ENCODE data around the gene PANX2. TPM values are rescaled to one million over a fixed set of nuclear protein-coding genes. Genes with fewer than 3 reads are reported as not detected.
A peak's percentile ranks its signal among the peaks of the same experiment; 100 is the strongest.

Gene PANX2
- total RNA-seq, 1 experiment from 2014 or later, result 0.77 TPM

GRCh38 chr22:50148991-50149721, 21.4 kb upstream of the PANX2 start:
- no TSS peak for BruUV-seq (replicated peaks)
- intact Hi-C loops (cut with micrococcal nuclease), result loop anchor here (1.0 to 10.0 kb wide), 6 partner anchors 41 to 382 kb away; partner anchors contain the start of gene PPP6R2
- peaks cover 7% of the 10 kb centered on the region for H3K4me1 Mint-ChIP-seq (ENCODE audit: insufficient read depth, unreplicated experiment)
- no peaks in the 10 kb centered on the region for H3K36me3 Mint-ChIP-seq (ENCODE audit: insufficient read depth, unreplicated experiment)
- ChIA-PET POLR2A (interaction anchor here (0.9 to 2.0 kb wide), 6 partner anchors 9 to 189 kb away, joined by 3 to 8 read pairs (median 4); partner anchors contain the start of gene PIM3), CTCF (interaction anchor here (0.5 to 2.9 kb wide), 35 partner anchors 9 to 542 kb away, joined by 3 to 21 read pairs (median 4); no protein-coding TSS in a partner anchor)
- TF ChIP-seq, protein P1, sequence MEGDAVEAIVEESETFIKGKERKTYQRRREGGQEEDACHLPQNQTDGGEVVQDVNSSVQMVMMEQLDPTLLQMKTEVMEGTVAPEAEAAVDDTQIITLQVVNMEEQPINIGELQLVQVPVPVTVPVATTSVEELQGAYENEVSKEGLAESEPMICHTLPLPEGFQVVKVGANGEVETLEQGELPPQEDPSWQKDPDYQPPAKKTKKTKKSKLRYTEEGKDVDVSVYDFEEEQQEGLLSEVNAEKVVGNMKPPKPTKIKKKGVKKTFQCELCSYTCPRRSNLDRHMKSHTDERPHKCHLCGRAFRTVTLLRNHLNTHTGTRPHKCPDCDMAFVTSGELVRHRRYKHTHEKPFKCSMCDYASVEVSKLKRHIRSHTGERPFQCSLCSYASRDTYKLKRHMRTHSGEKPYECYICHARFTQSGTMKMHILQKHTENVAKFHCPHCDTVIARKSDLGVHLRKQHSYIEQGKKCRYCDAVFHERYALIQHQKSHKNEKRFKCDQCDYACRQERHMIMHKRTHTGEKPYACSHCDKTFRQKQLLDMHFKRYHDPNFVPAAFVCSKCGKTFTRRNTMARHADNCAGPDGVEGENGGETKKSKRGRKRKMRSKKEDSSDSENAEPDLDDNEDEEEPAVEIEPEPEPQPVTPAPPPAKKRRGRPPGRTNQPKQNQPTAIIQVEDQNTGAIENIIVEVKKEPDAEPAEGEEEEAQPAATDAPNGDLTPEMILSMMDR (IDR thresholded peaks at IDR 0.05; ENCODE audit: unreplicated experiment), result peak; percentile 94
- no peak overlapping the region for H3K27ac Mint-ChIP-seq (ENCODE audit: low read depth, unreplicated experiment)
- H3K4me3 Mint-ChIP-seq (ENCODE audit: unreplicated experiment), result peak overlapping the region; percentile 41
- DNase-seq (ENCODE audit: unreplicated experiment), result peak; percentile 89
- no peaks in the 10 kb centered on the region for H3K9me3 Mint-ChIP-seq (ENCODE audit: unreplicated experiment)
- no peaks in the 10 kb centered on the region for H3K27me3 Mint-ChIP-seq (ENCODE audit: insufficient read depth, unreplicated experiment)

DNA sequence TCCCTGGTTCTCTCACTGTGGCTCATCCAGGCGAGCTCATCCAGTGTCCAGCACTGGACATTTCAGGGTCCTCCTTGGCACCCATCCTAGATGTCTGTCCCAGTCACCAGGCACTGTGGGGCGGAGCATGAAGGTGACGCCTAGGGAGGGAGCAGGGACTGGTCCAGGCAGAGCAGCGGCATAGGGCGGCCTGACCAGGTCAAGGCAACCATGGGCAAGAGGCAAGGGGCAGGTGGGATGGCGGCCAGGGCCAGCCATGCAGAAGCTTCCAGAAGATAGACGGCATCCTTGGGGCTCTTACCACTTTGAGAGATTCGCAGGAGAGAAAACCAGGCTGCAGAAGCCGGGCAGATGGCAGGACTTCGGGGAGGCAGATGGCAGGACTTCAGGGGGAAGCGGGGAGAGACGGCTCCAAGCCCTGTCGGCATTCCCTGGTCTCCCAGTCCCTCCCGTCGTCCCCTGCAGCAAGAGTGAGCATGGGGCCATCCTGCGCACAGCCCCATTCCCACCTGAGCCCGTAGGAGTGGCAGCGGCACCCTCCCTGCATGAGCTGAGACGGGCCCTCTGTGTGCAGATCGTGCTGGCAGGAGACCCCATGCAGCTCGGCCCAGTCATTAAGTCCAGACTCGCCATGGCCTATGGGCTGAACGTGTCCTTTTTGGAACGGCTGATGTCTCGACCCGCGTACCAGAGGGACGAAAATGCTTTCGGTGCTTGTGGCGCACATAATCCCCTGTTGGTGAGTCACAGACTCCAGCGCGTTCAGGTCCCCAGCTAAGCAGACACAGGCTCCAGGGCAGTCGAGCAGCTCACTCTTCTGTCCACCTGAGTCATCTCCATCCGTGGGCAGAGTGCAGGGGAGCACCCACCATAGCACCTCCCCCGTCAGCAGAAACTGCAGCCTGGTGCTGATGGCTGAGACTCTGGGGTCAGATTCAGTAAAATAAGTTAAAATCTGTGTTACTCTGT, 20.1 kb upstream of the PANX2 start:
- TF ChIP-seq, protein P1 (IDR thresholded peaks at IDR 0.05; ENCODE audit: unreplicated experiment), result no peak
- POLR2A ChIA-PET, result interaction anchor here (0.9 to 2.0 kb wide), 2 partner anchors 51 to 190 kb away, joined by 3 to 8 read pairs; partner anchors contain the start of gene PIM3
- H3K4me1 Mint-ChIP-seq (ENCODE audit: insufficient read depth, unreplicated experiment), result peaks cover 7% of the 10 kb centered on the region
- intact Hi-C loops (cut with micrococcal nuclease), result no loop called here
- H3K36me3 Mint-ChIP-seq (ENCODE audit: insufficient read depth, unreplicated experiment), result no peaks in the 10 kb centered on the region
- H3K27me3 Mint-ChIP-seq (ENCODE audit: insufficient read depth, unreplicated experiment), result no peaks in the 10 kb centered on the region
- no peaks in the 10 kb centered on the region for H3K9me3 Mint-ChIP-seq (ENCODE audit: unreplicated experiment)
- no peak for DNase-seq (ENCODE audit: unreplicated experiment)
- CTCF ChIA-PET, result interaction anchor here (0.5 to 2.9 kb wide), 15 partner anchors 7 to 197 kb away, joined by 3 to 21 read pairs (median 4); no protein-coding TSS in a partner anchor
- no peak overlapping the region for H3K4me3 Mint-ChIP-seq (ENCODE audit: unreplicated experiment)
- no peak overlapping the region for H3K27ac Mint-ChIP-seq (ENCODE audit: low read depth, unreplicated experiment)
- no TSS peak for BruUV-seq (replicated peaks)

DNA sequence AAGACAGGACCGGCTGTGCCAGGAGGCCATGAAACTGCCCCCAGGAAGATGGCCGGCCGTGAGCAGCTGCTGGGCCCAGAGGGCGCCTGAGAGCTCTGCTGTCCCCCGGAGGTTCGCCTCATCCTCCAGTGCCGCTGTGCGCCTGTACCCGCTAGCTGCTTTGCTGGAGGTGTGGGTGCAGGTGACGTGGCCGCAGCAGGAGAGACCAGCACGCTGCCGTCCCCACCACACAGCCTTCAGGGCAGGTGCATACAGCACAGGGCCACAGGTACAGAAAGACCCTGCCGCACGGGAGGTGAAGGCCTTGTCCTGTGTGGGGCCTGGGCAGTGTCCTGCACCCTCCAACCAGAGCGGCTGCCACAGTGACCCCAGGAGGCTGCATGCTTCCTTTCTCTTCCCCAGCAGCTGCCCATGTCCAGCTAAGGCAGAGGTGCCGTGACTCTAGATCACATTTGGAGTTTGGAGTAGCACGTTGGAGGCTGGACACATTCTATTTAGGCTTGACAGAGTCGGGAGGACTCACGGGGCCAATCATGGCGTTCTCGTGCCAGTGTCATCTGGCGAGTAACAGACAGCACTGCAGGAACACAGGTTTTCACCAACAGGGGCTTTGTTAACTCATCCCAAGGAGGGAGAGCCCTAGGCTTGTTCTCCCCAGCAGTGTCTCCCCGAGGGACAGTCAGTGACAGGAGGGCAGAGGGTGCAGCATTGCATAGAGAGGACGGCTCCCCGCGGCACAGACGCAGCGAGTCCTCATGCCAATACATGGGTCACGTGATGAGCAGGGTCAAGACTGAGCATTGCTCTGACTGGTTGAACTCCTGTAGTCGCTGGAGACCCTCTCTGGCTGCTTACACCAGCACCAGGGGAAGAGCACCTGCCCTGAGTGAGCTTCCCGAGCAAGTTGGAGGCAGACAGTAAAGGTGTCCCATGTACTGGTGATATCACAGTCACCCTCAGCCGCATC, 18.7 kb upstream of the PANX2 start:
- ChIA-PET CTCF (interaction anchor here (0.6 to 2.0 kb wide), 4 partner anchors 9 to 353 kb away, joined by 3 to 8 read pairs (median 6); no protein-coding TSS in a partner anchor), POLR2A (interaction anchor here (1.3 kb wide), 1 partner anchor 50 kb away, joined by 3 read pairs; no protein-coding TSS in a partner anchor)
- Mint-ChIP-seq H3K27ac (ENCODE audit: low read depth, unreplicated experiment) (no peak overlapping the region), H3K4me3 (ENCODE audit: unreplicated experiment) (no peak overlapping the region), H3K9me3 (ENCODE audit: unreplicated experiment) (no peaks in the 10 kb centered on the region), H3K27me3 (ENCODE audit: insufficient read depth, unreplicated experiment) (no peaks in the 10 kb centered on the region), H3K4me1 (ENCODE audit: insufficient read depth, unreplicated experiment) (peaks cover 3% of the 10 kb centered on the region), H3K36me3 (ENCODE audit: insufficient read depth, unreplicated experiment) (no peaks in the 10 kb centered on the region)
- BruUV-seq (replicated peaks), result no TSS peak
- intact Hi-C loops (cut with micrococcal nuclease), result no loop called here
- TF ChIP-seq, protein P1 (IDR thresholded peaks at IDR 0.05; ENCODE audit: unreplicated experiment), result no peak
- DNase-seq (ENCODE audit: unreplicated experiment), result no peak

Data from MCF 10A (cell line).